Fibroblast of pulmonary artery (primary cell): Measurements from ENCODE around the gene KRTAP10-2.
"Not testable (repeated sequence)": the region's sequence is repeated elsewhere in the genome, so short reads cannot be mapped to it uniquely, and the experiment has no call there.

Experiments used
- DNase-seq: peaks from one replicate; pipeline ENCODE4 v3.0.0-alpha.2; 2010; ENCODE audit warnings: low read depth
- H3K4me3 ChIP-seq: replicated peaks from 2 replicates; pipeline ENCODE4 v1.5.1; 2011; ENCODE audit warnings: low read depth, mild to moderate bottlenecking, control low read depth, low read length, moderate library complexity
- TF ChIP-seq, protein P1 (sequence below): IDR thresholded peaks from 2 replicates; pipeline ENCODE4 v1.5.1; 2011; ENCODE audit warnings: mild to moderate bottlenecking, control low read depth, low read length, inconsistent platforms; ENCODE audit errors: missing control alignments

The KRTAP10-2 gene, protein sequence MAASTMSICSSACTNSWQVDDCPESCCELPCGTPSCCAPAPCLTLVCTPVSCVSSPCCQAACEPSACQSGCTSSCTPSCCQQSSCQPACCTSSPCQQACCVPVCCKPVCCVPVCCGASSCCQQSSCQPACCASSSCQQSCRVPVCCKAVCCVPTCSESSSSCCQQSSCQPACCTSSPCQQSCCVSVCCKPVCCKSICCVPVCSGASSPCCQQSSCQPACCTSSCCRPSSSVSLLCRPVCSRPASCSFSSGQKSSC

DNA sequence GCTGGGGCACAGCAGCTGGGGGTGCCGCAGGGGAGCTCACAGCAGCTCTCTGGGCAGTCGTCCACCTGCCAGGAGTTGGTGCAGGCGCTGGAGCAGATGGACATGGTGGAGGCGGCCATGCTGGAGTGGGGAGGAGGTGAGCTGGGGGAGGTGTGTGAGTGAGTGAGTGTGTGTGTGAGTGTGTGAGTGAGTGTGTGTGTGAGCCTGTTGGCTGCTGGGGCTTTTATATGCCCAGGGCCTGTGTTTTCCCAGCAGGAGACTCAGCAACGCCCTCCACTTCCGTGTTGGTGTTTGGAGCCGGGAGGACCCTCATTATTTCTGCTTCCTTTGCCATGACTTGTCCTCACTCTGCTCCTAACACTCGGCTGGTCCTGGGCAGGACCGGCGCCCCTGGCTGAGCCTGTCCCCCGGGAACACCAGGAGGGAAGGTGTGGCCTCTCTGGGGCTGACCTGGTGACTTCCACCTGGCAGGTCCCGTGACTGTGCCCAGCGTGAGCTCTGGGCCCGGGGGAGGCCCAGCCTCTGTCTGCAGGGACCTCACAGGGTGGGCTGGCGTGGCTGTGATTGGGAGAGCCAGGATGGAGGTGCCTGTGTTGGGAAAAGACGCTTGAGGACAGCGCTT, at the start of gene KRTAP10-2:
Gene KRTAP10-2, minus strand, starts transcription at position 166 of the 622 bp plus-strand sequence. Its CDS starts 47 bp downstream, at position 119.
- no peak for DNase-seq
- TF ChIP-seq, protein P1, sequence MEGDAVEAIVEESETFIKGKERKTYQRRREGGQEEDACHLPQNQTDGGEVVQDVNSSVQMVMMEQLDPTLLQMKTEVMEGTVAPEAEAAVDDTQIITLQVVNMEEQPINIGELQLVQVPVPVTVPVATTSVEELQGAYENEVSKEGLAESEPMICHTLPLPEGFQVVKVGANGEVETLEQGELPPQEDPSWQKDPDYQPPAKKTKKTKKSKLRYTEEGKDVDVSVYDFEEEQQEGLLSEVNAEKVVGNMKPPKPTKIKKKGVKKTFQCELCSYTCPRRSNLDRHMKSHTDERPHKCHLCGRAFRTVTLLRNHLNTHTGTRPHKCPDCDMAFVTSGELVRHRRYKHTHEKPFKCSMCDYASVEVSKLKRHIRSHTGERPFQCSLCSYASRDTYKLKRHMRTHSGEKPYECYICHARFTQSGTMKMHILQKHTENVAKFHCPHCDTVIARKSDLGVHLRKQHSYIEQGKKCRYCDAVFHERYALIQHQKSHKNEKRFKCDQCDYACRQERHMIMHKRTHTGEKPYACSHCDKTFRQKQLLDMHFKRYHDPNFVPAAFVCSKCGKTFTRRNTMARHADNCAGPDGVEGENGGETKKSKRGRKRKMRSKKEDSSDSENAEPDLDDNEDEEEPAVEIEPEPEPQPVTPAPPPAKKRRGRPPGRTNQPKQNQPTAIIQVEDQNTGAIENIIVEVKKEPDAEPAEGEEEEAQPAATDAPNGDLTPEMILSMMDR = no peak
- H3K4me3 ChIP-seq = no peak within 1 kb of the TSS

DNA sequence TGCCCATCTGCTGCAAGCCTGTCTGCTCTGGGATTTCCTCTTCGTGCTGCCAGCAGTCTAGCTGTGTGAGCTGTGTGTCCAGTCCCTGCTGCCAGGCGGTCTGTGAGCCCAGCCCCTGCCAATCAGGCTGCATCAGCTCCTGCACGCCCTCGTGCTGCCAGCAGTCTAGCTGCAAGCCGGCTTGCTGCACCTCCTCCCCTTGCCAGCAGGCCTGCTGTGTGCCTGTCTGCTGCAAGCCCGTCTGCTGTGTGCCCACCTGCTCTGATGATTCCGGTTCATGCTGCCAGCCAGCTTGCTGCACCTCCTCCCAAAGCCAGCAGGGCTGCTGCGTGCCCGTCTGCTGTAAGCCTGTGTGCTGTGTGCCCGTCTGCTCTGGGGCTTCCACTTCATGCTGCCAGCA, 49.8 kb upstream of the KRTAP10-2 start:
- not testable (repeated sequence) for H3K4me3 ChIP-seq, DNase-seq

DNA sequence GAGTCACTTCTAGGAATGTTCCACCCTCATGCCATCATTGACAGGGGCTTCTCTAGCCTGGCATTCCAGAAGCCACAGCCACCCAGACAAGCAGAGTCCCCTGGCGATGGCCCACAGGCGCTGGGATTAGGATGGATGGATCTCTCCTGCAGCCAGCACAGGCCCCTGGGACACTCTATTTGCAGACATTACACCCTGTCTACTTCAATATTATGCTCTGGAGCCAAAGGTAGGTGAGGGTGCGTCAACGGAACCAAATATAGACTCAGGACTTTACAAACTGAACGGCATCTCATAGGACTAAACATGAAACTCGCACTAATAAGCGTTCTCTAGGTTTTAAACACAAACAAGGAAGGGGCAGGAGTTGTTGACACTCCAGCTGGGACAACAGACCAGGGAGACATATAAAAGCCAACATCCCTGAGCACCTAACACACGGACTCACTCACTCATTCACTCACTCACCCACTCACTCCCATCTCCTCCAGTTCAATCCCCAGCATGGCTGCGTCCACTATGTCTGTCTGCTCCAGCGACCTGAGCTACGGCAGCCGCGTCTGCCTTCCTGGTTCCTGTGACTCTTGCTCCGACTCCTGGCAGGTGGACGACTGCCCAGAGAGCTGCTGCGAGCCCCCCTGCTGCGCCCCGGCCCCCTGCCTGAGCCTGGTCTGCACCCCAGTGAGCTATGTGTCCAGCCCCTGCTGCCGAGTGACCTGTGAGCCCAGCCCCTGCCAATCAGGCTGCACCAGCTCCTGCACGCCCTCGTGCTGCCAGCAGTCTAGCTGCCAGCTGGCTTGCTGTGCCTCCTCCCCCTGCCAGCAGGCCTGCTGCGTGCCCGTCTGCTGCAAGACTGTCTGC, 49.0 kb upstream of the KRTAP10-2 start, which contains the start of gene KRTAP10-7:
Gene KRTAP10-7, plus strand, starts transcription at position 480 of the 861 bp plus-strand sequence. Its CDS starts 25 bp downstream, at position 505.
- H3K4me3 ChIP-seq, DNase-seq: not testable (repeated sequence)

DNA sequence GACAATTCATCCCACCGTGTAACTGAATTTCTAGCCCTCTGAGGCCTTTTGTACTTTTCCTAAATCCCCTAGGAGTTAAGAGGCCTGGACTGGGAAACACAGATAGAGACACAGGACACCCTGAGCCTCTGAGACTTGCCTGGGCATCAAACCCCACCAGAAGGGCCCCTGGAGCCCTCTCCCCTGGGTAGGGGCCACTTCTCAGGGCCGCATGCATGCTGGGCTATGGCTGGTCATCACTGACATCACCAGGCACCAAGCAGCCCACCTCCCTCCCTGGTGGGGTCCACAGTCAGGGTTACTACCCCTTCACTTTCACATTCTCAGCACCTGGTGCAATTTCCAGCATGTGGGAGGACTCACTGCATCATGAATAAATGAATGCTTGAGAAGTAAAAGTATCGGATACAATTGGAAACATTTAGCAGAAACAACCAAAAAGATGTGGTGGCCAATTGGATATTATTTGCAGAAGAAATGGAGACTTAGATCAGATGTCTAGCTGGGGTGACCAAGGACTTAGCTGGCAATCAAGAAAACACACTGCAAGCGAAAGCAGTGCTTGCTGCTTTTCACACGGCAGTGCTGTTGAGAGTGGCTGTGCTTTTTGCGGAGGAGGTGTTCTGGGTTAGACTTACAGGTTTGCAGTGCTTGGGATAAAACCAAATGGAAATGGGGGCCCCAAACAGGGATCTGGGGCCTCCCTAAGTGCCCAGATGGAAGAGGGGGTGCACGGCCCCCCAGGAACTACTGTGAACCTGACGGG, 48.1 kb upstream of the KRTAP10-2 start:
- H3K4me3 ChIP-seq = no peak overlapping the region
- no peak for DNase-seq
- TF ChIP-seq, protein P1 = no peak

DNA sequence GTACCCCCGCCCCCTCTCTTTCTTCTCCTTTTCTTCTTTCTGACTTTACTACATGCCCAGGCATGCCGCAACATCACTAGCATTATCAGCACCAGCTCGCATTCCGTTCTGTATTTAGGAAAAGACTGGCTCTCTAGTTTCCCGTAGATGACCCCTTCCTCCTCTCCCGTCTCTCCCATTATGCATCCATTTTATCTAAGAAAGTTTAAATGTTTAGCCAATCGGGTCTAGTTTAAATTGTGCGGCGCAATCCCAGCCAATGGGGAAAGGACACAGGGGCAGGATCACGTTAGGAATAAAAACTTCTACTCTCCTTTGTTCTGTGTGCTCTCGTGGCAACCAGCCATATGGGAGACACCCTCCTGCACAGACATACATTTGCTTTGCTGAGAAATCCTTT, 46.8 kb upstream of the KRTAP10-2 start:
- no peak overlapping the region for H3K4me3 ChIP-seq
- TF ChIP-seq, protein P1 = no peak
- no peak for DNase-seq

DNA sequence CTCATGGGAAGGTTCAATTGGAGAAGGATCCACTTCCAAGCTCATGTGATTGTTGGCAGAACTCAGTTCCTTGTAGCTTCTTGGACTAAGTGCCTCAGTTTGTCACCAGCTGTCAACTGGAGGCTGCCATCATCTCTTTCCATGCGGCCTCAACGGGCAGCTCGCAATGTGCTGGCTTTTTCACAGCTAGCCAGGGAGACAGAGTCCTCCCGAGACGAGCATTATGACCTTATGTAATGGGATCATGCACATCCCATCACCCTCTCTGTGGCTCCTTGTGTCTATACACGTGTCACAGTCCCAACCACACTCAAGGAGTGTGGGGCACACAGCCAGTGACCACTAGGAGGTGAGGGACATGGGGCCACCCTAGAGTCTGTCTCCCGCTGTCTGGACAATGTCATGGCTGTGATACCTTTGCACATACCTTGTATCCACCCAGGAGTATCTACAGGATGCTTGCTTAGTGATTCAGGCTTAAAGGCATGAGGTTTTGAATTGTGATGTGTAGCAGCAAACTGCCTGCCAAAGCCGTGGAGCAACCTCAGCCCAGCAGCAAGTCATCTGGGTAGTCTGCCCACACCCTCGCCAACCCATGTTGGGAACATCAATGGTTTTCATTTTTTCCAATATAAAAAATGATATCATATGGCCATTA, 44.9 kb upstream of the KRTAP10-2 start:
- TF ChIP-seq, protein P1 = no peak
- H3K4me3 ChIP-seq = no peak overlapping the region

DNA sequence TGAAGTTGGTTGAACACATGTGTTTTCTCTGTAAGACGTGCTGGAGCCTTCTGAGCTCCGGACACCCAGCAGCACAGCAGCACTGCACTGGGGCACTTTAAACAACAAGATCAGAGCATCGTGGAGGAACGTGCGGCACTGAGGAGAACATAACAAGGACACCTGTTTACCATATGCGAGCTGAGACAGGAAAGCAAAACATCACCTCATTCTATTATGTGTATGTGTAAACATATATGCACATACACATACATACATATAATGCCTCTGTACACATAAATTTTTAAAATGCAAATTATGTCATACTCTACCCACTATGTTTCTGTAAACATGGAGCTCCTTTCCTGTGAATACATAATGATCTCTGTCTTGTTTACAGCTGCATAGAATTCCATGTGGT, 44.2 kb upstream of the KRTAP10-2 start:
- no peak overlapping the region for H3K4me3 ChIP-seq
- TF ChIP-seq, protein P1 = no peak
- no peak for DNase-seq

More for the DNA sequence above, 44.9 kb upstream of the KRTAP10-2 start:
- DNase-seq = no peak
